Omental fat pad (tissue), 4 donors: ENCODE results near the gene HAAO. TPM values are rescaled to one million over a fixed set of nuclear protein-coding genes. Genes with fewer than 3 reads are reported as not detected.
"Not testable (repeated sequence)": the region's sequence is repeated elsewhere in the genome, so short reads cannot be mapped to it uniquely, and the experiment has no call there.

ENCODE experiments used
- ATAC-seq: fragments of 150-250 bp; one replicate; pipeline ENCODE4 v1.9.1; 2016; ENCODE audit warnings: mild to moderate bottlenecking, moderate library complexity; ENCODE audit not compliant: low FRiP score
- DNase-seq: peaks from one replicate; pipeline ENCODE4 v3.0.0-alpha.2; 2019; ENCODE audit warnings: low spot score
- CTCF ChIP-seq, 3 donors: fragments of 450-650 bp; IDR thresholded peaks; one replicate each; pipeline ENCODE4 v1.5.1; 2016 to 2017; ENCODE audit warnings: antibody characterized with exemption in 3 of 3, mild to moderate bottlenecking in 3 of 3, moderate library complexity in 2 of 3
- total RNA-seq, 4 donors: library from RNA; depleted of rRNA; stranded (reverse); fragments of >200 nt; gene quantifications; one replicate each; pipeline ENCODE4 v1.1.0, GENCODE V29; 2016

Gene HAAO
- total RNA-seq, 4 donors from 2014 or later: 3.0 to 7.2 (median 3.9) TPM

GRCh38 chr2:42736598-42737322, 55.6 kb downstream of the HAAO start:
- ATAC-seq (no peak), DNase-seq (no peak)
- no peak for TF ChIP-seq CTCF (IDR thresholded peaks at IDR 0.05)

- ATAC-seq (no peak), DNase-seq (no peak)
- no peak for TF ChIP-seq CTCF (IDR thresholded peaks at IDR 0.05)
Measured at GRCh38 chr2:42733852-42734251, 58.5 kb downstream of the HAAO start.

GRCh38 chr2:42731316-42731715, 61.1 kb downstream of the HAAO start:
- not testable (repeated sequence) for ATAC-seq, DNase-seq

- no peak for TF ChIP-seq CTCF (IDR thresholded peaks at IDR 0.05)
- ATAC-seq (no peak), DNase-seq (no peak)
Measured at GRCh38 chr2:42726680-42727079, 65.7 kb downstream of the HAAO start.

- ATAC-seq: no peak
- no peak for DNase-seq
- TF ChIP-seq CTCF (IDR thresholded peaks at IDR 0.05): no peak
Measured at GRCh38 chr2:42725657-42726056, 66.7 kb downstream of the HAAO start.

GRCh38 chr2:42724886-42725285, 67.5 kb downstream of the HAAO start:
- no peak for TF ChIP-seq CTCF (IDR thresholded peaks at IDR 0.05)
- no peak for DNase-seq
- ATAC-seq: no peak

- DNase-seq (no peak), ATAC-seq (no peak)
- no peak for TF ChIP-seq CTCF (IDR thresholded peaks at IDR 0.05)
Measured at GRCh38 chr2:42723465-42723864, 68.9 kb downstream of the HAAO start.
